Measurements from ENCODE around the gene FMN1. TPM values are rescaled to one million over a fixed set of nuclear protein-coding genes. Genes with fewer than 3 reads are reported as not detected.

Gene FMN1
- total and polyA plus RNA-seq, 2 experiments from 2014 or later = 0.53 to 1.8 TPM

GRCh38 chr15:33055962-33056361, 138.6 kb downstream of the FMN1 start:
- DNase-seq (ENCODE audit: low read depth in 1 of 2, low spot score in 1 of 2) = no peak
- Histone ChIP-seq H3K4me3 (no peak overlapping the region), H3K27ac (no peak overlapping the region), H3K27me3 (no peaks in the 10 kb centered on the region), H3K36me3 (no peaks in the 10 kb centered on the region), H3K4me1 (ENCODE audit: low read depth) (no peaks in the 10 kb centered on the region), H3K9me3 (ENCODE audit: low read depth) (no peaks in the 10 kb centered on the region)
- no peak for TF ChIP-seq CTCF (IDR thresholded peaks at IDR 0.05; ENCODE audit: low read depth, low read length)

GRCh38 chr15:33051528-33051927, 143.0 kb downstream of the FMN1 start:
- Histone ChIP-seq H3K27ac (no peak overlapping the region), H3K36me3 (no peaks in the 10 kb centered on the region), H3K9me3 (ENCODE audit: low read depth) (no peaks in the 10 kb centered on the region), H3K4me1 (ENCODE audit: low read depth) (no peaks in the 10 kb centered on the region), H3K4me3 (no peak overlapping the region), H3K27me3 (no peaks in the 10 kb centered on the region)
- TF ChIP-seq CTCF (IDR thresholded peaks at IDR 0.05; ENCODE audit: low read depth, low read length) = no peak
- no peak for DNase-seq (ENCODE audit: low read depth in 1 of 2, low spot score in 1 of 2)

GRCh38 chr15:33048255-33048654, 146.3 kb downstream of the FMN1 start:
- H3K36me3 ChIP-seq = no peaks in the 10 kb centered on the region
- no peaks in the 10 kb centered on the region for H3K27me3 ChIP-seq
- H3K27ac ChIP-seq = no peak overlapping the region
- H3K4me3 ChIP-seq = no peak overlapping the region
- TF ChIP-seq CTCF (IDR thresholded peaks at IDR 0.05; ENCODE audit: low read depth, low read length) = no peak
- H3K4me1 ChIP-seq (ENCODE audit: low read depth) = no peaks in the 10 kb centered on the region
- no peaks in the 10 kb centered on the region for H3K9me3 ChIP-seq (ENCODE audit: low read depth)
- no peak for DNase-seq (ENCODE audit: low read depth in 1 of 2, low spot score in 1 of 2)

- no peak for DNase-seq (ENCODE audit: low read depth in 1 of 2, low spot score in 1 of 2)
- Histone ChIP-seq H3K4me3 (no peak overlapping the region), H3K36me3 (no peaks in the 10 kb centered on the region), H3K9me3 (ENCODE audit: low read depth) (no peaks in the 10 kb centered on the region), H3K4me1 (ENCODE audit: low read depth) (no peaks in the 10 kb centered on the region), H3K27me3 (no peaks in the 10 kb centered on the region), H3K27ac (no peak overlapping the region)
- TF ChIP-seq CTCF (IDR thresholded peaks at IDR 0.05; ENCODE audit: low read depth, low read length) = no peak
These were observed 147.4 kb downstream of the FMN1 start for GRCh38 chr15:33047077-33047476.

GRCh38 chr15:33046329-33046728, 148.2 kb downstream of the FMN1 start:
- Histone ChIP-seq H3K36me3 (no peaks in the 10 kb centered on the region), H3K4me3 (no peak overlapping the region), H3K27ac (no peak overlapping the region), H3K9me3 (ENCODE audit: low read depth) (no peaks in the 10 kb centered on the region), H3K27me3 (no peaks in the 10 kb centered on the region), H3K4me1 (ENCODE audit: low read depth) (no peaks in the 10 kb centered on the region)
- no peak for DNase-seq (ENCODE audit: low read depth in 1 of 2, low spot score in 1 of 2)
- TF ChIP-seq CTCF (IDR thresholded peaks at IDR 0.05; ENCODE audit: low read depth, low read length) = no peak

Measured in cardiac muscle cell (in vitro differentiated cells and primary cell).